NCI-H1930 (cell line): ENCODE data around the gene CREB5.
A peak's percentile ranks its signal among the peaks of the same experiment; 100 is the strongest.
"Not testable (repeated sequence)": the region's sequence is repeated elsewhere in the genome, so short reads cannot be mapped to it uniquely, and the experiment has no call there.

Source experiments
- DNase-seq, 2 experiments: peaks; one replicate each; lab custom pipeline; 2025; lab: John Stamatoyannopoulos, UW

Gene CREB5

GRCh38 chr7:28411876-28412662, at the start of gene CREB5:
Gene CREB5, plus strand, starts transcription at chr7:28412518. Its CDS starts 397 bp downstream, at chr7:28412915.
- DNase-seq: peak in 1 of 2 experiments; percentile 22

GRCh38 chr7:28362812-28363211, 49.5 kb upstream of the CREB5 start:
- no peak for DNase-seq

GRCh38 chr7:28364082-28364481, 48.2 kb upstream of the CREB5 start:
- no peak for DNase-seq

GRCh38 chr7:28369523-28369922, 42.8 kb upstream of the CREB5 start:
- DNase-seq: no peak

GRCh38 chr7:28371846-28372245, 40.5 kb upstream of the CREB5 start:
- DNase-seq: no peak

GRCh38 chr7:28373990-28374389, 38.3 kb upstream of the CREB5 start:
- no peak for DNase-seq

- DNase-seq: no peak
Measured at GRCh38 chr7:28375729-28376128, 36.6 kb upstream of the CREB5 start.

GRCh38 chr7:28376634-28377033, 35.7 kb upstream of the CREB5 start:
- no peak for DNase-seq

GRCh38 chr7:28378574-28379149, 33.7 kb upstream of the CREB5 start:
- DNase-seq: no peak

GRCh38 chr7:28381466-28381865, 30.9 kb upstream of the CREB5 start:
- DNase-seq: no peak

- DNase-seq: no peak
Measured at GRCh38 chr7:28382144-28382543, 30.2 kb upstream of the CREB5 start.

- DNase-seq: no peak
Measured at GRCh38 chr7:28383975-28384374, 28.3 kb upstream of the CREB5 start.

- peak; percentile 16 to 56 for DNase-seq
Measured at GRCh38 chr7:28389504-28390395, 22.6 kb upstream of the CREB5 start.

GRCh38 chr7:28390426-28390825, 21.9 kb upstream of the CREB5 start:
- DNase-seq: no peak

GRCh38 chr7:28392289-28392688, 20.0 kb upstream of the CREB5 start:
- no peak for DNase-seq

- DNase-seq: no peak
Measured at GRCh38 chr7:28395404-28395803, 16.9 kb upstream of the CREB5 start.

GRCh38 chr7:28395831-28396230, 16.5 kb upstream of the CREB5 start:
- no peak for DNase-seq

- no peak for DNase-seq
Measured at GRCh38 chr7:28397141-28397540, 15.2 kb upstream of the CREB5 start.

GRCh38 chr7:28400838-28401360, 11.4 kb upstream of the CREB5 start:
- DNase-seq: no peak

GRCh38 chr7:28401567-28401966, 10.8 kb upstream of the CREB5 start:
- not testable (repeated sequence) for DNase-seq

- DNase-seq: no peak
Measured at GRCh38 chr7:28405662-28406061, 6.7 kb upstream of the CREB5 start.

GRCh38 chr7:28406192-28406591, 6.1 kb upstream of the CREB5 start:
- DNase-seq: no peak
